NCI-H1930 (cell line): Measurements from ENCODE around the gene DIPK1C.

Experiments
- DNase-seq, 2 experiments: peaks; one replicate each; lab custom pipeline; 2025; lab: John Stamatoyannopoulos, UW

Gene DIPK1C

GRCh38 chr18:74451148-74451547 is 6.0 kb downstream of the DIPK1C start:
- DNase-seq, result no peak

- no peak for DNase-seq
Measured at GRCh38 chr18:74450626-74451025, 6.5 kb downstream of the DIPK1C start.

GRCh38 chr18:74447404-74448152 is 9.5 kb downstream of the DIPK1C start:
- no peak for DNase-seq

DNA sequence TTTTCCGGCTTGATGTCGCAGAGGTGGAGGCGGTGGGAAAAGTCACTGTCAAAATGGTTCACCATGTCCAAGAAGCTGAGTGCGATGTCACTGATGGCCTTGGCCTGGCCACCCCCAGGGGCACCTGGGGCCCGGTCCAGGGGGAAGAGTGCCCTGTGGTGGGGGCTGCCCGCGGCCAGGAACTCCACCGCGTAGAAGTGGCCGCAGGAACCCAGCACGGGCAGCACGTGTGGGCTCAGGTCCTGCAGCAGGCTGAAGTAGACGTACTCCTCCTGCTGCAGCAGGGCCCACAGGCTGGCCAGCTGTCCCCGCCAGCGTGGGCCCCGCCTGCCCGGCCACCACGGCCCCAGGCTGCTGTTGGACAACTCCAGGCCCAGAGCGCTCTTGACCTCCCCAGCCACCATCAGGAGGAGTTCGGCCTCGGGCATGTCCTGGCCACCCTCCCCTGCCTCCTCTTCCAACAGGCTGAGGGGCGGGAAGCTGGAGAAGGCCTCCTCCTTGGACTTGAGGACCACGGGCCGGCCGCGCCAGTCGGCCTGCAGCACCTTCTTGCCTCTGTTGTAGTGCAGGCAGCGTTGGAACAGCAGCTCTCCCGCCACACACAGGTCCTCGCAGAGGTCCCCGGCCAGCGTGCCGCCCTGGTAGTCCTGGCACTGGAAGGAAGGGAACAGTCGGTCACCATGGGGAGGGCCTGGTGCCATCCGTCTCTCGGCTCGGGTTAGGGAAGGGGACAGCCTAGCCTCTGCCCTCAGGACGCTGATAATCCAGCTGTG is 10.3 kb downstream of the DIPK1C start:
- DNase-seq, result no peak

GRCh38 chr18:74446178-74446577 is 10.9 kb downstream of the DIPK1C start:
- DNase-seq, result no peak

- DNase-seq, result no peak
Measured at GRCh38 chr18:74445585-74445984, 11.5 kb downstream of the DIPK1C start.

- no peak for DNase-seq
Measured at GRCh38 chr18:74444104-74444503, 13.0 kb downstream of the DIPK1C start.

DNA sequence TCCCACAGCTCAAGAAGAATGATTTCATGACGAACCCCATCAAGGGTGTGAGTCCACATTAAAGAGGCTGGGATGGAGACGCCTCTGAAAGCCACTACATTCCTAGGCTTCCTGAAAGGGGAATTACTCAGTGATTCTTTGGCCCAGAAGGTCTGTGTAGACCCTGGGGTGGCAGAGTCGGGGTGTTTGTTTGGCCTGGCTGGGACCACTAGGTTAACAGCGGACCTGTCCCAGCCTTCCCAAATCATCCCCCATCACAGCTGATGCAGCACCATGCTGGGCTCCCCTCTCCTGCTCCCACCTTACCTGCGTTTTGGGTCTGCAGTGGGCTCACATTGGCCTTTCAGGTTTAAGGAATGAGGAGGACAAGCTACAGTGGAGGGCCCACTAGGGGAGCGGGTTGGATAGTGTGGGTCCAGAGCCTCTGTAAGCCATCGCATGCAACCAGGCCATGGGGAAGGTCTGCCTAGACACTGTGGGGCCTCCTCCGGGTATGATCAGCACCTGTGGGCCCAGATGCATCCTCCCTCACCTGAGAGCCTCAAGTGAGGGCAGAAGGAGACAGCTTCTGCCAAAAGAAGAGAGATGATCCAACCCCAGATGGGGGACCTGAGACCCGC is 16.2 kb downstream of the DIPK1C start:
- no peak for DNase-seq

DNA sequence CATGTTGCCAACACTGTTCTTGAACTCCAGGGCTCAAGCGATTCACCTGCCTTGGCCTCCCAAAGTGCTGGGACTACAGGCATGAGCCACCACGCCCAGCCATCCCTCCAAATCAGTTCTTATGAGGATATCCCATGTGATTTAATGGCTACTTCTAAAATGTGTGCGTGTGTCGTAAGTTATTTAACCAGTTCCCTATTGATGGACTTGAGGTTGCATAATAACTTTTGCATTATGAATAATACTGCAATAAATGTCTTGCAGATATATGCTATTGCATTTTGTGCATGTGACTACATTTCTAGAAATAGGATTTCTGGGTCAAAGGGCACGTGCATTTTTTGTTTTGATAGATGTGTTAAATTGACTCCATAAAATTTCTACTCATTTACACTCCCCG is 19.0 kb downstream of the DIPK1C start:
- no peak for DNase-seq

DNA sequence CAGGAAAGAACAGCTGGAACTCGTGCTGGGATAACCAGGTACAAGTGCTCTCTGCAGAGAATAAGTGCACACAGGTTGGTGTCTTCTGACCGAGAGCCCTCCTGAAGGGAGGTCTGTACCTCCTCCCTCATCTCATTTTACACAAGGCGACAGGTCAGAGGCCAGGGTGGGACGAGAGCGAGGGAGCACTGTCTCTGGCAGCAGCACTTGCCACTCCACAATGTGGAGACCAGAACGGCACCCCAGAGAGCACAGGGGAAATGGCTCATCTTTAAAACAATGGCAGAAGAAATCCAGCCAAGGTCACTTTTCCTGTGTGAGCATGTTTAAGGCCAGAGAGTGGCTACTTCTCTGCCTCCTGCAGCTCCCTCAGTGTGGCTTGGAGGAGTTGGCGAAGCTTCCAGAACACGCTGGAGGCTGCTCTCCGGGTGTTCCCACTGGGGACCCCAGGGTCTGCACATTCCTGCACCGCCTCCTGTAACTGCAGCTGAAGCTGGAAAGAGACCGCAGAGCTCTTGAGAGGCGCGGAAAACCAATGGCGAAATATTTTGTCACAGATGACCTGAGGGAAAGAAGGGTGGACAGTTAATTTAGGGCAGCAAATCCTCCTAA is 20.8 kb downstream of the DIPK1C start:
- no peak for DNase-seq

GRCh38 chr18:74435740-74436139 is 21.4 kb downstream of the DIPK1C start:
- no peak for DNase-seq

DNA sequence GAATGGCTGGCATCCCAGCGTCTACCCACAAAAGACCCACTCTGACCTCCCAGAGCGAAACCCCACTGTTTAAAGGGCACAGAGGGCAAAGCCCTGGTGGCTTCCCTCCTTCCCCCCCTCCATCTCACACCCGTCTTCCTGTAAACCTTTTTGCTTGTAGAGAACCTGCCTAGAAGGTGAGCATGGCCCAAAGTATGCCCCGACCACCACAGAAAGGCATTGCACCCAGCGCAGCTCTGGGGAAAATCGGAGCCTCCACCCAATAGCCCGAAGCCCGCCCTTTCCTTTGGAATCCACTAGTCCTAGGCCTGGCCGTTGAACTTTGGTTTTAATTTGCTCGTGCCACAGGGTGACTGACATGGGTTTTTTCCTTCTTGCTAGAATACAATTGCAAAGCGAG is 22.6 kb downstream of the DIPK1C start:
- DNase-seq, result no peak

DNA sequence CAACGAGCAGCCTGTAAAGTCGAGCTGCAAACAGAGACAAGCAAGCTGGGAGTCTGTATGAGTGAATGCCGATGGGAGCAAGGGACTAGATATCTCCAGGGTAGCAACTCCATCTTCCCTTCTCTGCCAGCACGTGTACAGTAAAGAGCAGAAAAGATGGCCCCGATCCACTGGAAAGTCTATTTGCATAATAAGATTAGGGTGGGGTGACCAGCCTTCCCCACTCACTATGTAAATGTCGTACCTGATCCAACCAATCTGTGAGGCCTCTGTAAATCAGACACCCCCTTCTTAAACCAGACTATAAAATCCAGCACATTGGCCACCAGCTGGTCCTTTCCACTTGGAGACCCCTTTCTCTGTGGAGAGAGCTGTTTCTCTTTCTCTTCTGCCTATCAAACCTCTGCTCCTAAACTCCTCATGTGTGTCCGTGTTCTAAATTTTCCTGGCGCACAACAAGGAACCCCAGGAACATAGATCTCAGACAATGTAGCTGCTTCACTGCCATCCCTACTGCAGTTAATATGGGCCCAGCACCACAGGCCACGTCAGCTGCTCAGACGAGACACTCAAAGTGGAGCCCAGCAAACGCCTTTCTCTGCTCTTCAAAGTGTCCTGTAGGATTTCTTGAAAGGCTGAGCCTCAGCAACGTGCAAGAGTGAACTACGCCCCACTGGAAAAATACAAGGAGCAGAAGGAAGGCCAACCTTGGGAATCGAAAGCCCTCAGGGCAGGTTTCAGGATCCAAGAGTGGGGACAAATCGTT is 26.1 kb downstream of the DIPK1C start:
- DNase-seq, result no peak

DNA sequence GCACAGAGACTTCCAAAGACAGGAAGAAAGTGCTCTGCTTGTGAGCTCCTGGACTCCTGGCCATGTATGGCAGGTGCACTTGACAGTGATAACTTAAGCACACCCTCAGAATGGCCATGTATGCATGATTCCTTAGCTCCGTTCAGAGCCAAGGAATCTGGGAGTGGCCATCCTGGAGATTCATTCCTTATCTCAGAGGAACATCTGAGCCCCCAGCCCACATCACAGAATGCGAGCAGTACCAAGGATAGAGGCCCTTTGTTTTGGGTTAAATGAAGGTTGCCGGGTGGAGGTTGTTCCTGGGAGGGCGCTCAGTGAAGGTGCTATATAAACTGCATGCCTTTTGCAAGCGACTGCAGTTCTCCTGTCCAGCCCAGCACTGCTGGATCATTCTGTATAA is 26.9 kb downstream of the DIPK1C start:
- DNase-seq, result no peak

GRCh38 chr18:74429096-74429495 is 28.0 kb downstream of the DIPK1C start:
- DNase-seq, result no peak

- DNase-seq, result no peak
Measured at GRCh38 chr18:74427442-74428112, 29.5 kb downstream of the DIPK1C start.

DNA sequence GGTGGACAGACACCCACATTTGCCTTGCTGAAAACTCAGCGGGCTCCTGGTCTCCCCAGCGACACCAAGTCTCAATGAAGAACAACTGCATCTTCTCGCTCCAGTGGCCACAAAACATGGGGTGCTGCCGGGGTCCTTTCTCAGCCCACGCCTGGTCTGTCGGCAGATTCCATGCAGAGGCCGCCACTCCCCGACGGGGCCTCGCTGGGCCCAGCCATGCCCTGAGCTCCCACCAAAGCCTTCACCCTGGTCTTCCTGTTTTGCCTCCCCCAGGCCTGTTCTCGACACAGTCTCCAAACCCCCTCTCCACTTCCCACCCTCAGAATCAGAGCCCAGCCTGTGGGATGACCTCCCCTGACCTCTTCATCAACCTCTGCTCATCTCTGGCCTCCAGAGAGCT is 31.2 kb downstream of the DIPK1C start:
- DNase-seq, result no peak

DNA sequence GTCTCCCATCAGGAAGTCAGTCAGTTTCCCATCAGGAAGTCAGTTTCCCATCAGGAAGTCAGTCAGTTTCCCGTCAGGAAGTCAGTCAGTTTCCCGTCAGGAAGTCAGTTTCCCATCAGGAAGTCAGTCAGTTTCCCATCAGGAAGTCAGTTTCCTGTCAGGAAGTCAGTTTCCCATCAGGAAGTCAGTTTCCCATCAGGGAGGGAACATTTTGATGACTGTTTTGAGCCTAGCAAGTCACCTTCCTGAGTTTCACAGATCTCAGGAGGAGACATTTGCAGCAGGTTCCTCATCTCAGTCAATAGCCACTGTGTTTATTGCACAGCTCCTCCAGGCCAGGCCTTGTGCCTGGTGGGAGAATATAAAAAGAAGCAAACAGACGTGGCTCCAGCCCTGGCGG is 31.9 kb downstream of the DIPK1C start:
- no peak for DNase-seq

DNA sequence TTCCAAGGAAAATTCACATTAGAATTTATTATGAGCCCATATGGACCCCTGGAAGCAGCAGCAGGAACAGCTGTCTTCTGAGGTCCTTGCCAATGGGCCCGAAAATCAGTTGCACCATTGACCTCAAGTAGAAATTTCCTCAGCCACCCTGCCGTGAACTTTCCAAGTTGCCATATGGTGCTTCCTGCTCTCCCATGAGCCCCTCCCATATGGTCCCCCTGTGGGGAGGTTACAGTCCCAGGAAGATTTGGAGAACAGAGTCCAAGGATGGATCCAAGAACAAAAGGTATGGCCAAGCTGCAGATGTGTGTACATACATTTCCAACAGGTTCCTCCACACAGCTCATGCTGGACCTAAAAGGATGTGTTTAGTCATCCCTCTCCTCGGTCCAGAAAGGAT is 34.6 kb downstream of the DIPK1C start:
- no peak for DNase-seq

- no peak for DNase-seq
Measured at GRCh38 chr18:74420926-74421325, 36.2 kb downstream of the DIPK1C start.

DNA sequence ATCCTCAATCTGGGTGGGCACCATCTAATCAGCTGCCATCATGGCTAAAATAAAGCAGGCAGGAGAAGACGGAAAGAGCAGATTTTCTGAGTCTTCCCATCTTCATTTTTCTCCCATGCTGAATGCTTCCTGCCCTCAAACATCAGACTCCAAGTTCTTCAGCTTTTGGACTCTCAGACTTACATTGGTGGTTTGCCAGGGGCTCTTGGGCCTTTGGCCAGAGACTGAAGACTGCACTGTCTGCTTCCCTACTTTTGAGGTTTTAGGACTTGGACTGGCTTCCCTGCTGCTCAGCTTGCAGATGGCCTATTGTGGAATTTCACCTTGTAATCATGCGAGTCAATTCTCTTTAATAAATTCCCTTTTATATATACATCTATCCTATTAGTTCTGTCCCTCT is 36.6 kb downstream of the DIPK1C start:
- no peak for DNase-seq
